Activated CD4-positive, alpha-beta T cell treated with anti-CD3 and anti-CD28 coated beads for 36 hours (primary cell): ENCODE measurements around the gene SORCS2. TPM values are rescaled to one million over a fixed set of nuclear protein-coding genes. Genes with fewer than 3 reads are reported as not detected.

Experiments used
- ATAC-seq: fragments of 200-7000 bp; cut with Tn5 transposase; one replicate; pipeline ENCODE4 v1.10.0; 2021; ENCODE audit warnings: mild to moderate bottlenecking, moderate library complexity
- CTCF ChIA-PET: fragments of 350-600 bp; sonication (Branson Sonifier 250); formaldehyde crosslinking; loops from one replicate; lab custom pipeline; 2021; ENCODE audit warnings: antibody characterized with exemption; lab: Charles Lee
- POLR2A ChIA-PET: fragments of 350-600 bp; sonication (Branson Sonifier 250); formaldehyde crosslinking; loops from one replicate; lab custom pipeline; 2021; ENCODE audit warnings: antibody characterized with exemption, inconsistent platforms; lab: Charles Lee
- DNase-seq: peaks from one replicate; pipeline ENCODE4 v3.0.0-alpha.2; 2020
- H3K27ac Mint-ChIP-seq: one replicate; pipeline ENCODE4 v1.8.0; 2021; ENCODE audit warnings: mixed read lengths
- H3K27me3 Mint-ChIP-seq: one replicate; pipeline ENCODE4 v1.8.0; 2021; ENCODE audit warnings: mixed read lengths
- H3K36me3 Mint-ChIP-seq: one replicate; pipeline ENCODE4 v1.8.0; 2021; ENCODE audit warnings: low read depth, mixed read lengths
- H3K4me1 Mint-ChIP-seq: one replicate; pipeline ENCODE4 v1.8.0; 2021; ENCODE audit warnings: mixed read lengths
- H3K4me3 Mint-ChIP-seq: one replicate; pipeline ENCODE4 v1.8.0; 2021; ENCODE audit warnings: mild to moderate bottlenecking, moderate library complexity, mixed read lengths
- H3K9me3 Mint-ChIP-seq: one replicate; pipeline ENCODE4 v1.8.0; 2021; ENCODE audit warnings: low read depth, mixed read lengths
- intact Hi-C, 2 experiments: fragments of 100-400 bp; cut with DNase I in 1 of 2; cut with micrococcal nuclease in 1 of 2; formaldehyde crosslinking; loops; one replicate each; pipeline versions ENCODE4 v1.14.2 to v1.15.1; 2022 to 2024; cut with DNase I, micrococcal nuclease
- total RNA-seq, 2 experiments: library from RNA; stranded (reverse); gene quantifications; one replicate each; pipeline ENCODE4 v1.2.3, GENCODE V29; 2021

The SORCS2 gene
- total RNA-seq, 2 experiments from 2014 or later: 0.04 TPM; not detected in 1

DNA sequence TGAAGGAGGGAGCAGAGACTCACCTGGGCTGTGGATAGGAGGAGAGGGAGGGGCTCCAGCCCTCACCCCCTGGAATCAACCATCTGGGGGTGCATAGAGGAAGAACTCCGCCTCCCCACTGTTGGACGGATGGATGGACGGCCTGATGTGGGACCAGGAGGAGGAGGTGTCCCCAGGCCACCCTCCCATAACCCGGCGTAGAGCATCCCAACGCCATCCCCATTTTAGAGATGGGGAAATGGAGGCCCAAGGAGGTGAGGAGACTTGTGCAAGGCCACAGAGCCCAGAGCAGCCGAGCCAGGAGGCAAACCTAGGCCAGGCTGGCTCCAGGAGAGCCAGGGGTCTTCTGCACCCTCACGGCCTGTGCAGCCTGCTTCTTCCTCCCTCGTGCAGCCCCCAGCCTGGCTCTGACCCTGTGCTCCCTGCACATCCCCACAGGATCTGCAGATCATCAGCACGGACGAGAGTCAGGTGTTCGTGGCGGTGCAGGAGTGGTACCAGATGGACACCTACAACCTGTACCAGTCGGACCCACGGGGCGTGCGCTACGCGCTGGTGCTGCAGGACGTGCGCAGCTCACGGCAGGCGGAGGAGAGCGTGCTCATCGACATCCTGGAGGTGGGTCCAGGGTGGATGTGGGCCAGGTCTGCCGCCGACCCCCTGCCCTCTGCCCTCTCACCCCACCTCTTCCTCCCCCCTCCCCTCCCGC, 483.4 kb downstream of the SORCS2 start:
- no peaks in the 10 kb centered on the region for H3K4me1 Mint-ChIP-seq
- no peak for DNase-seq
- H3K9me3 Mint-ChIP-seq: peaks cover 8% of the 10 kb centered on the region
- H3K4me3 Mint-ChIP-seq: no peak overlapping the region
- ChIA-PET POLR2A (no interaction called here), CTCF (no interaction called here)
- H3K27me3 Mint-ChIP-seq: peaks cover 6% of the 10 kb centered on the region
- intact Hi-C loops: no loop called here
- no peak overlapping the region for H3K27ac Mint-ChIP-seq
- ATAC-seq: no peak
- H3K36me3 Mint-ChIP-seq: no peaks in the 10 kb centered on the region

DNA sequence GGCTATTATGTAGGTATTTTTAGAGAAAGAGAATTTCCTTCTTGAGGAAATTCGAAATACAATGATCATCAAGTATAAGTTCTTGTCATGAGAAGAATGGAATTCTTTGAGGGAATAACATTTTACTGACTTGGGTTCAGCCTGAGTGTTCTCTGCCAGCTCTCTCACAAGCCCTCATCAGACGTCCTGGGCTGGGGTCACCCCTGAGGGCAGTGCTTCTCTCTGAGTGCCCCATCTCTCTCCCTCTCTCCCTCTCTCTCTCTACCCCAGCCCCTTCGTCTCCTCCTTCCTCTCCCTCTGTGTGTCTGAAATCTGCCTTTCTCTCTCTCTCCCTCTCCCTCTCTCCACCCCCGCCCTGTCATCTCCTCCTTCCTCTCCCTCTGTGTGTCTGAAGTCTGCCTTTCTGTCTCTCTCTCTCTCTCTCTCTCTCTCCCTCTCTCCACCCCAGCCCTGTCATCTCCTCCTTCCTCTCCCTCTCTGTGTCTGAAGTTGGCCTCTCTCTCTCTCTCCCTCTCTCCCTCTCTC, 484.1 kb downstream of the SORCS2 start:
- no peaks in the 10 kb centered on the region for H3K36me3 Mint-ChIP-seq
- H3K4me1 Mint-ChIP-seq: no peaks in the 10 kb centered on the region

DNA sequence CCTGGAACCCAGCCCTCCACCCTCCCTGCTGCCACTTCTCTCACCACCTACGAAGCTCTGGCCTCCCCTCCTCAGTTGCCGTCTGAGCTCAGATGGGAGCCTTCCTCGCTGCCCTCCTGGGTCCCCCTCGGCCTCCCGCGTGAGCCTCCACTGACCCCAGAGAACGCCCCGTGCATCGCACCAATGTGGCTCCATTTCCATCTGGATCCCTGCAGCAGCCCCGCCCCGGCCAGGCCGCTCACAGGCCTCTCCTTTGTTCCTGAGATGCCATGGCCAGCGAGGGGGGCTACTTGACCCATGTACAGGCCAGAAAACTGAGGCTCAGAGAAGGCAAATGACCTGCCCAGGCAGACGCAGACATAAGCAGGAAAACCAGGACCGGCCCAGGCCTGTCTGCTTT, 484.7 kb downstream of the SORCS2 start:
- ATAC-seq: no peak
- CTCF ChIA-PET: no interaction called here
- peaks cover 5% of the 10 kb centered on the region for H3K27me3 Mint-ChIP-seq
- no peaks in the 10 kb centered on the region for H3K9me3 Mint-ChIP-seq
- no peaks in the 10 kb centered on the region for H3K4me1 Mint-ChIP-seq
- POLR2A ChIA-PET: no interaction called here
- no peak overlapping the region for H3K27ac Mint-ChIP-seq
- no peaks in the 10 kb centered on the region for H3K36me3 Mint-ChIP-seq
- no peak overlapping the region for H3K4me3 Mint-ChIP-seq
- no peak for DNase-seq
- intact Hi-C loops: no loop called here

More for the DNA sequence above, 484.1 kb downstream of the SORCS2 start:
- Mint-ChIP-seq H3K27ac (no peak overlapping the region), H3K9me3 (peaks cover 1% of the 10 kb centered on the region), H3K4me3 (no peak overlapping the region), H3K27me3 (peaks cover 6% of the 10 kb centered on the region)
- ChIA-PET POLR2A (no interaction called here), CTCF (no interaction called here)
- DNase-seq (no peak), ATAC-seq (no peak)
- intact Hi-C loops: no loop called here

DNA sequence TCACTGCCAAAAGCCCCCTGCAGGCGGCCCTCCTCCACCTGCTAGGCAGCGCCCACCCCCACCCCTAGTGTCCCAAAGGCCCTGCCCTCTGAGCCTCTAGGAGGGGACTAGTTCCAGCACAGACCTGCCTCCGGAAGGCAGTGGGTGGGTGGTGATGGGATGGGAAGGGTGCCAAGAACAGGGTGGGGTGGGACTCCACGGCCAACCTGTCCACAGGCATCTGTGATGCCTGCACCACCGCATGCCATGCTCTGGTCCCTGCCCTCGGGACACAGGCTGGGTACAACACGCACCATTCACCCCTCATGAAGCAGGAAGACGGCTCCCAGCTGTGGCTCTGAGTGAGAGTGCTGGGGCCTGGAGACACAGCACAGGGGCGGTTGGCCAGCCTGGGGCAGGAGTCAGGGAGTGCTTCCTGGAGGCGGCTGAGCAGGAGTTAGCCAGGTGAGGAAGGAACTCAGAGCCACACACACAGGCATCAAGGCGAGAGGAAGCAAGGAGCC, 485.5 kb downstream of the SORCS2 start:
- peaks cover 5% of the 10 kb centered on the region for H3K27me3 Mint-ChIP-seq
- H3K36me3 Mint-ChIP-seq: no peaks in the 10 kb centered on the region
- no peak overlapping the region for H3K27ac Mint-ChIP-seq
- POLR2A ChIA-PET: no interaction called here
- H3K4me3 Mint-ChIP-seq: no peak overlapping the region
- no peaks in the 10 kb centered on the region for H3K4me1 Mint-ChIP-seq
- no peaks in the 10 kb centered on the region for H3K9me3 Mint-ChIP-seq
- no peak for DNase-seq
- intact Hi-C loops: no loop called here
- no peak for ATAC-seq
- CTCF ChIA-PET: no interaction called here

- H3K36me3 Mint-ChIP-seq: no peaks in the 10 kb centered on the region
- intact Hi-C loops: no loop called here
- DNase-seq: no peak
- ChIA-PET POLR2A (no interaction called here), CTCF (no interaction called here)
- H3K27me3 Mint-ChIP-seq: peaks cover 3% of the 10 kb centered on the region
- H3K4me3 Mint-ChIP-seq: no peak overlapping the region
- H3K4me1 Mint-ChIP-seq: no peaks in the 10 kb centered on the region
- ATAC-seq: no peak
- H3K9me3 Mint-ChIP-seq: peaks cover 4% of the 10 kb centered on the region
- H3K27ac Mint-ChIP-seq: no peak overlapping the region
Observed at GRCh38 chr4:7678318-7678852, 486.0 kb downstream of the SORCS2 start.

DNA sequence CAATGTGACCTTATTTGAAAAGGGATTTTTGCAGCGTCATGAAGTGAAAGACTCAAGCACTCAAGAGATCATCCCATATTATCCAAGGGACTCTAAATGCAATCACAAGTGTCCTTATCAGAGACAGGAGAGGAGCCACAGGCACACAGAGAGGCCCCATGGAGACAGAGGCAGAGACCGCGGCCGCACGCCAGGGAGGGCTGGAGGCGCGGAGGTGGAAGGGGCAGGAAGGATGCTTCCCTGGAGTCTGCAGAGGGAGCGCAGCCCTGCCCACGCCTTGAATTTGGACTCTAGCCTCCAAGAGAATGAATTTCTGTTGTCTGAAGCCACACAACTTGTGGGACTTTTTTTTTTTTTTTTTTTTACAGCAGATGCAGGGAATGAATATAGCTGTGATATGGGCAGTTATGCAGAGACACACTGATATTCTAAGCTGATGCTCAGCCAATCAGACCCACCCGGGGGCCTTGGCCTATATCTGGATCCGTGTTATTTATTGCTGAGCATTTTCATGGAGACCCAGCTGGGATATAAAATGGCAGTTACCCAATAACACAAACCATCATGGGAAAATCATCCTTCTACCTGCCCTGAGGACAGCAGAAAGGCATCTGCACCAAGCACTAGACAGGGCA, 487.2 kb downstream of the SORCS2 start:
- Mint-ChIP-seq H3K9me3 (peaks cover 4% of the 10 kb centered on the region), H3K4me3 (no peak overlapping the region), H3K27me3 (peaks cover 3% of the 10 kb centered on the region), H3K4me1 (no peaks in the 10 kb centered on the region), H3K27ac (no peak overlapping the region), H3K36me3 (no peaks in the 10 kb centered on the region)
- no peak for ATAC-seq
- intact Hi-C loops: no loop called here
- no peak for DNase-seq
- POLR2A ChIA-PET: no interaction called here
- CTCF ChIA-PET: interaction anchor here (0.6 kb wide), 1 partner anchor 253 kb away, joined by 3 read pairs; no protein-coding TSS in a partner anchor

DNA sequence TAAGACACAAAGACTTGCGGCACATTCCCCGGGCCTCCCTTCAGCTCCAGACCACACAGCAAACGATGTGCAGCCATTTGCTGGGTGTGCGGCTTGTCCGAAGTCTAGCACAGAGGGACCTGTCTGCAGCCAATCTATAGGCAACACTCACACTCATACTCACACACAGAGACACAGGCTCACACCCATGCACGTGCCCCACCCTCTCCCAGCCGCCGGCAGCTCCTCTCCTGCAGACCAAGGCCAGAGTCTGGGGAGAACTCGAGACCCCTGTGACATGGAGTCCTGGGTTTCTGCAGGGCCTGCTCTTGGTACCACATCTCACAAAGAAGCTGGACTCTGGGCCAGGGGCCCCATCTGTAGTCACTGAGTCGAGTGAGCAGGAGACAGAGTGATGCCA, 487.8 kb downstream of the SORCS2 start:
- Mint-ChIP-seq H3K27ac (no peak overlapping the region), H3K36me3 (no peaks in the 10 kb centered on the region), H3K4me3 (no peak overlapping the region), H3K4me1 (no peaks in the 10 kb centered on the region), H3K9me3 (peaks cover 4% of the 10 kb centered on the region), H3K27me3 (peaks cover 3% of the 10 kb centered on the region)
- CTCF ChIA-PET: interaction anchor here (0.6 kb wide), 1 partner anchor 254 kb away, joined by 3 read pairs; no protein-coding TSS in a partner anchor
- intact Hi-C loops: no loop called here
- ATAC-seq: no peak
- POLR2A ChIA-PET: no interaction called here
- DNase-seq: no peak

DNA sequence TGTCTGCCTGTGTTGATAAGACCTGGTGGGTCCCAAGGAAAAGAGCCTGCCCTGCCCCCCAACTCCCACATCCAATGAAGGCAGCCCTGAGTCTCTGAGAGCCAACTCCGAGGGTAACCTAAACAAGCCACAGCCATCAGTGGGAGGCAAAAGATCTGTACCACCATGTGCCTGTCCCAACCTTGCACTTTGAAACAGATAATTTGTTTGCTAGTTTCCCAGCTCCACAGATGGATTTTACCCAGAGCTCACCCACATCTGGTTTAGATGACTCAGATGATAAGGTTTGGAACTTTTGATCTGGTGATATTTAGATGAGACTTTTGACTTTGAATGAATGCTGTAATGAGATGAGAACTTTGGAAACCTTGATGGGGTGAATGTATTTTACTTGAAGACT, 488.4 kb downstream of the SORCS2 start:
- POLR2A ChIA-PET: no interaction called here
- intact Hi-C loops: no loop called here
- no peak for DNase-seq
- H3K4me1 Mint-ChIP-seq: no peaks in the 10 kb centered on the region
- no peak for ATAC-seq
- CTCF ChIA-PET: no interaction called here
- H3K4me3 Mint-ChIP-seq: no peak overlapping the region
- no peak overlapping the region for H3K27ac Mint-ChIP-seq
- H3K36me3 Mint-ChIP-seq: no peaks in the 10 kb centered on the region
- H3K27me3 Mint-ChIP-seq: peaks cover 3% of the 10 kb centered on the region
- peaks cover 4% of the 10 kb centered on the region for H3K9me3 Mint-ChIP-seq

DNA sequence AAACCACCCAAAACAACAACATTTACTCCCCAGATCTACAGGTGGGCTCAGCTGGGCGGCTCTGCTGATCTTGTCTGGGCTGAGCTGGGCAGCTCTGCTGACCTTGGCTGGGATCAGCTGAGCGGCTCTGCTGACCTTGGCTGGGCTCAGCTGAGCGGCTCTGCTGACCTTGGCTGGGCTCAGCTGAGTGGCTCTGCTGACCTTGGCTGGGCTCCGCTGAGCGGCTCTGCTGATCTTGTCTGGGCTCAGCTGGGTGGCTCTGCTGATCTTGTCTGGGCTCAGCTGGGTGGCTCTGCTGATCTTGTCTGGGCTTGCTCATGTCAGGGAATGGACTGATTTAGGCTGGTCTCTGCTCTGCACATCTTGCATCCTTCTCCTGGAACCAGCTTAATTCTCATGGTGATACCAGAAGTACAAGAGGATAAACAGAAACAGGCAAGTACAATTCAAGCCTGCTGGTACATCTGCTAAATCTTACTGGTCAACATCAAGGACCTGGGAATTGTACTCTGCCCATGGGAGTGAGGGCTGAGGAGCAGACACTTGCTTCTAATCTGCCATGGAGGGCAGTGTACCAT, 490.9 kb downstream of the SORCS2 start:
- Mint-ChIP-seq H3K36me3 (no peaks in the 10 kb centered on the region), H3K27ac (no peak overlapping the region), H3K4me3 (no peak overlapping the region), H3K27me3 (peaks cover 3% of the 10 kb centered on the region), H3K9me3 (peaks cover 4% of the 10 kb centered on the region), H3K4me1 (no peaks in the 10 kb centered on the region)
- no peak for DNase-seq
- POLR2A ChIA-PET: no interaction called here
- ATAC-seq: no peak
- CTCF ChIA-PET: no interaction called here
- intact Hi-C loops: no loop called here

GRCh38 chr4:7684294-7684693, 492.0 kb downstream of the SORCS2 start:
- Mint-ChIP-seq H3K36me3 (no peaks in the 10 kb centered on the region), H3K4me3 (no peak overlapping the region), H3K27ac (no peak overlapping the region), H3K4me1 (no peaks in the 10 kb centered on the region), H3K9me3 (peaks cover 4% of the 10 kb centered on the region), H3K27me3 (peaks cover 3% of the 10 kb centered on the region)
- ChIA-PET POLR2A (no interaction called here), CTCF (interaction anchor here (1.3 kb wide), 1 partner anchor 36 kb away, joined by 3 read pairs; no protein-coding TSS in a partner anchor)
- intact Hi-C loops: no loop called here
- no peak for DNase-seq
- no peak for ATAC-seq

GRCh38 chr4:7686070-7686870, 493.9 kb downstream of the SORCS2 start:
- Mint-ChIP-seq H3K27ac (no peak overlapping the region), H3K4me1 (no peaks in the 10 kb centered on the region), H3K4me3 (no peak overlapping the region), H3K9me3 (peaks cover 4% of the 10 kb centered on the region), H3K27me3 (no peaks in the 10 kb centered on the region), H3K36me3 (no peaks in the 10 kb centered on the region)
- ChIA-PET POLR2A (no interaction called here), CTCF (no interaction called here)
- DNase-seq (no peak), ATAC-seq (no peak)
- intact Hi-C loops: no loop called here
